Measurements from ENCODE around the gene SYS1.

The SYS1 gene

DNA sequence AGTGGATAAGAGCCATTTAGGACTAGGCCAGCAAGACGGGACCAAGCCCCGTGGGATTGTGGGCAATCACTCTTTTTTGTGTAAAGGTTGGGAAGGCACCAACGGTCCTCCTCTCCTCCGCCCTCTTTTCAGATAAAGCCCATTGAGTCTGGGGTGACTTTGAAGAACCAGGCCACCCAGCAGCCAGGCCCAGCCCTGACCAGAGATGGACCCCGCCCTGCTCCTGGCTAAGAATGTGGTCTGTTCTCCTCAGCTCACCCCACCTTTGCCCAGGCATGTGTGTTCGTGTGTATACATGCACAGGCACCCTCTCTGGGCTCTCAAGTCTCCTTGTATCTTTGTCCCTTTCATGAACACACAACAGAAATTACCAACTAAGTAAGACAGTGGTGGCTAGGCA is 23.9 kb upstream of the SYS1 start:
- TF ChIP-seq, protein P1, sequence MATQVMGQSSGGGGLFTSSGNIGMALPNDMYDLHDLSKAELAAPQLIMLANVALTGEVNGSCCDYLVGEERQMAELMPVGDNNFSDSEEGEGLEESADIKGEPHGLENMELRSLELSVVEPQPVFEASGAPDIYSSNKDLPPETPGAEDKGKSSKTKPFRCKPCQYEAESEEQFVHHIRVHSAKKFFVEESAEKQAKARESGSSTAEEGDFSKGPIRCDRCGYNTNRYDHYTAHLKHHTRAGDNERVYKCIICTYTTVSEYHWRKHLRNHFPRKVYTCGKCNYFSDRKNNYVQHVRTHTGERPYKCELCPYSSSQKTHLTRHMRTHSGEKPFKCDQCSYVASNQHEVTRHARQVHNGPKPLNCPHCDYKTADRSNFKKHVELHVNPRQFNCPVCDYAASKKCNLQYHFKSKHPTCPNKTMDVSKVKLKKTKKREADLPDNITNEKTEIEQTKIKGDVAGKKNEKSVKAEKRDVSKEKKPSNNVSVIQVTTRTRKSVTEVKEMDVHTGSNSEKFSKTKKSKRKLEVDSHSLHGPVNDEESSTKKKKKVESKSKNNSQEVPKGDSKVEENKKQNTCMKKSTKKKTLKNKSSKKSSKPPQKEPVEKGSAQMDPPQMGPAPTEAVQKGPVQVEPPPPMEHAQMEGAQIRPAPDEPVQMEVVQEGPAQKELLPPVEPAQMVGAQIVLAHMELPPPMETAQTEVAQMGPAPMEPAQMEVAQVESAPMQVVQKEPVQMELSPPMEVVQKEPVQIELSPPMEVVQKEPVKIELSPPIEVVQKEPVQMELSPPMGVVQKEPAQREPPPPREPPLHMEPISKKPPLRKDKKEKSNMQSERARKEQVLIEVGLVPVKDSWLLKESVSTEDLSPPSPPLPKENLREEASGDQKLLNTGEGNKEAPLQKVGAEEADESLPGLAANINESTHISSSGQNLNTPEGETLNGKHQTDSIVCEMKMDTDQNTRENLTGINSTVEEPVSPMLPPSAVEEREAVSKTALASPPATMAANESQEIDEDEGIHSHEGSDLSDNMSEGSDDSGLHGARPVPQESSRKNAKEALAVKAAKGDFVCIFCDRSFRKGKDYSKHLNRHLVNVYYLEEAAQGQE (IDR thresholded peaks at IDR 0.05; ENCODE audit: insufficient replicate concordance, low read depth), result no peak
- TF ChIP-seq SPI1 (IDR thresholded peaks at IDR 0.05; ENCODE audit: borderline replicate concordance, low read depth) (no peak), GABPA (IDR thresholded peaks at IDR 0.05; ENCODE audit: low read depth) (no peak), POLR2AphosphoS5 (IDR thresholded peaks at IDR 0.05; ENCODE audit: low read depth) (no peak)
- TF ChIP-seq, protein P2, sequence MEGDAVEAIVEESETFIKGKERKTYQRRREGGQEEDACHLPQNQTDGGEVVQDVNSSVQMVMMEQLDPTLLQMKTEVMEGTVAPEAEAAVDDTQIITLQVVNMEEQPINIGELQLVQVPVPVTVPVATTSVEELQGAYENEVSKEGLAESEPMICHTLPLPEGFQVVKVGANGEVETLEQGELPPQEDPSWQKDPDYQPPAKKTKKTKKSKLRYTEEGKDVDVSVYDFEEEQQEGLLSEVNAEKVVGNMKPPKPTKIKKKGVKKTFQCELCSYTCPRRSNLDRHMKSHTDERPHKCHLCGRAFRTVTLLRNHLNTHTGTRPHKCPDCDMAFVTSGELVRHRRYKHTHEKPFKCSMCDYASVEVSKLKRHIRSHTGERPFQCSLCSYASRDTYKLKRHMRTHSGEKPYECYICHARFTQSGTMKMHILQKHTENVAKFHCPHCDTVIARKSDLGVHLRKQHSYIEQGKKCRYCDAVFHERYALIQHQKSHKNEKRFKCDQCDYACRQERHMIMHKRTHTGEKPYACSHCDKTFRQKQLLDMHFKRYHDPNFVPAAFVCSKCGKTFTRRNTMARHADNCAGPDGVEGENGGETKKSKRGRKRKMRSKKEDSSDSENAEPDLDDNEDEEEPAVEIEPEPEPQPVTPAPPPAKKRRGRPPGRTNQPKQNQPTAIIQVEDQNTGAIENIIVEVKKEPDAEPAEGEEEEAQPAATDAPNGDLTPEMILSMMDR (IDR thresholded peaks at IDR 0.05; ENCODE audit: insufficient read depth, low read length), result no peak
- Histone ChIP-seq H3K4me3 (replicated peaks; ENCODE audit: insufficient read depth, low read length) (no peak overlapping the region), H3K27ac (replicated peaks) (no peak overlapping the region), H3K27me3 (ENCODE audit: insufficient read depth, poor library complexity, severe bottlenecking) (no peaks in the 10 kb centered on the region)
- no peak for DNase-seq (ENCODE audit: low read depth in 1 of 2, low spot score in 1 of 2)

DNA sequence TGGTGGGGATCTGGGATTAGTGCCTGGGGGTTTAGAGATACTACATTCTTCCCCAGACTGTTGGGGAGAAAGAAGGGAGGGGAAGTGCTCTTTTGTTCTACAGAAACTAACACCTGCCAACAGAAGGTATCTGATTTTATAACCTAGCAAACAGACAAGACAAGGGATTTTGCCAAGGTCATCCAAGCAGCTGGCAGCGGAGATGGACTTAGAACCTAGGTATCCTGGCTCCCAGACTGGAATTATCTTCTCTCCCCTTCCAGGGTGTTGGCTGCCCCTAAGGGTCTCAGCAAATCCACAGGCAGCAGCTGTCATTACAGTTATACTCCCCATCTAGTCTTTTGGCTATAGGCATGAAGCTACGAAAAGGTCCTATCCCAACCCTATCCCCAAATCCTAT is 23.2 kb upstream of the SYS1 start:
- H3K4me3 ChIP-seq (replicated peaks; ENCODE audit: insufficient read depth, low read length), result no peak overlapping the region
- H3K27me3 ChIP-seq (ENCODE audit: insufficient read depth, poor library complexity, severe bottlenecking), result no peaks in the 10 kb centered on the region
- no peak for DNase-seq (ENCODE audit: low read depth in 1 of 2, low spot score in 1 of 2)
- no peak overlapping the region for H3K27ac ChIP-seq (replicated peaks)
- TF ChIP-seq POLR2AphosphoS5 (IDR thresholded peaks at IDR 0.05; ENCODE audit: low read depth) (no peak), GABPA (IDR thresholded peaks at IDR 0.05; ENCODE audit: low read depth) (no peak), SPI1 (IDR thresholded peaks at IDR 0.05; ENCODE audit: borderline replicate concordance, low read depth) (no peak)
- TF ChIP-seq, protein P1 (IDR thresholded peaks at IDR 0.05; ENCODE audit: insufficient replicate concordance, low read depth), result no peak
- TF ChIP-seq, protein P2 (IDR thresholded peaks at IDR 0.05; ENCODE audit: insufficient read depth, low read length), result no peak

DNA sequence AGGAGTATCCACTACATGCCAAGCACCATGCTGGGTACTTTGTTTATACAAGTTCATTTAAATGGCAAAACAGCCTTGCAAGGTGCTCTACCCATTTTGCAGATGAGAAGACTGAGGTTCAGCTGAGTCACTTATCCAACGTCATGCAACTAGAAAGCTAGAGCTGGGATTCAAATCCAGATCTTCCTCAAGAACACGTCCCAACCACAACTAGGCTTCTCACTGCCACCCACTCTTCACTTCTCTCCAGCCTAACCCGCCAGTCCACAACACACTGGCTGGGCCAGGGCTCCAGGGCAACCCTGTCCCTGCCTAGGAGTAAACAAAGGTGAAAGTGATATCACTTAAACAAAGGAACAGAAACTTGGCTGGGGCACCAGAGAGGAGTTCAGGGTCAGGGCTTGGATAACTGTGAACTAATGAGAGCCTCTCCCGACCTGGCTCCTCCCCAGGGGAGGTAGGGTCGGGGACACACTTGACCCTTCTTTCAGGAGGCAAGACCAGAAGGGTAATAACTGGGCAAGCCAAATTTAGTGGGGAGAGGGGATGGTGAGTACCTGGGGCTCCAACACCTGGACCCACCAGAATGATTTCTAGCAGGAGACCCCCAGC is 22.6 kb upstream of the SYS1 start:
- no peak for DNase-seq (ENCODE audit: low read depth in 1 of 2, low spot score in 1 of 2)
- TF ChIP-seq, protein P1 (IDR thresholded peaks at IDR 0.05; ENCODE audit: insufficient replicate concordance, low read depth), result no peak
- TF ChIP-seq POLR2AphosphoS5 (IDR thresholded peaks at IDR 0.05; ENCODE audit: low read depth) (no peak), GABPA (IDR thresholded peaks at IDR 0.05; ENCODE audit: low read depth) (no peak), SPI1 (IDR thresholded peaks at IDR 0.05; ENCODE audit: borderline replicate concordance, low read depth) (no peak)
- TF ChIP-seq, protein P2 (IDR thresholded peaks at IDR 0.05; ENCODE audit: insufficient read depth, low read length), result no peak
- Histone ChIP-seq H3K27me3 (ENCODE audit: insufficient read depth, poor library complexity, severe bottlenecking) (no peaks in the 10 kb centered on the region), H3K4me3 (replicated peaks; ENCODE audit: insufficient read depth, low read length) (no peak overlapping the region), H3K27ac (replicated peaks) (no peak overlapping the region)
